Brain pericyte (primary cell): ENCODE data around the gene POLR1G.
A peak's percentile ranks its signal among the peaks of the same experiment; 100 is the strongest.

Experiments used
- DNase-seq: peaks from one replicate; pipeline ENCODE4 v3.0.0-alpha.2; 2012; ENCODE audit warnings: low read depth, low spot score

Gene POLR1G, protein sequence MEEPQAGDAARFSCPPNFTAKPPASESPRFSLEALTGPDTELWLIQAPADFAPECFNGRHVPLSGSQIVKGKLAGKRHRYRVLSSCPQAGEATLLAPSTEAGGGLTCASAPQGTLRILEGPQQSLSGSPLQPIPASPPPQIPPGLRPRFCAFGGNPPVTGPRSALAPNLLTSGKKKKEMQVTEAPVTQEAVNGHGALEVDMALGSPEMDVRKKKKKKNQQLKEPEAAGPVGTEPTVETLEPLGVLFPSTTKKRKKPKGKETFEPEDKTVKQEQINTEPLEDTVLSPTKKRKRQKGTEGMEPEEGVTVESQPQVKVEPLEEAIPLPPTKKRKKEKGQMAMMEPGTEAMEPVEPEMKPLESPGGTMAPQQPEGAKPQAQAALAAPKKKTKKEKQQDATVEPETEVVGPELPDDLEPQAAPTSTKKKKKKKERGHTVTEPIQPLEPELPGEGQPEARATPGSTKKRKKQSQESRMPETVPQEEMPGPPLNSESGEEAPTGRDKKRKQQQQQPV

DNA sequence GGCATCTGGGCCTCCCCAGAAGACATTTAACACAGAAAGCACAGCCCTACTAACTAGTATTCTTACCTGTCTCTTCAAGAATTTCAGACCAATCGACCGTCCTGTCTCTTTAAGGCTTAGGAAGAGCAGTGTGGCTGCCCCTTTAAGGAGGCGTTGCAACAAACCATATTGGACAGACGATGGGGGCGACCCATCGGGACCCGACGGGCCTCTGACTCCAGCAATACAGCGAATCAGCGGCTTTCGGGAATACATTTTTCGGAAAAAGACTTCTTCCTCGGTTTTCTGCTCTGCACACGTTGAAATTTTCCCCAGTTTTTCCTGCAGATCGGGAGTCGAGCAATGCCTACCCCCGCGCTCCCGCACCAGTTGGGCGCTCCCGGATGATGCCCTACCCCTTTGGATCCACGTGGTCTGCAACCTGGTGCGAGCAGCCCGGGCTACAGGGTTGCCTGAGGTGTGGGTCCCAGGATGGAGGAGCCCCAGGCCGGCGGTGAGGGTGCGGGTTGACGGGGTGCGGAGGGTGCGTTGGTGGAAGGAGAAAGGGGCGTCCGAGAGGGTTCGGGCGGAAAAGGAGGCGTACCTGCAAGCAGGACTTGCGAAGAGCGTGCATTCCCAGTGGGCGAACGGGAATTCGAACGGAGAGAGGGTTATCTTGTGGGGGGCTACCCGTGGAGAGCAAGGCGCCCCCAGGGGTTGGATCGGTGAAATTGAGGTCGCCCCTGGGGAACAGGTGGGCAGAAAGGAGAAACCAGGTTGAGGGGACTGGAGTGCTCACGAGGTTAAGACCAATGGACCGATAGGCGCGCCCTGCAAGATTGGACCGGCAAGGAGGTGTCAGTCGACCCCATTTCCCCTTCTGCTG is at the start of gene POLR1G:
Gene POLR1G (plus strand): TSS at position 419 of the 865 bp plus-strand sequence. CDS start 53 bp downstream, at position 472.
- no peak for DNase-seq

DNA sequence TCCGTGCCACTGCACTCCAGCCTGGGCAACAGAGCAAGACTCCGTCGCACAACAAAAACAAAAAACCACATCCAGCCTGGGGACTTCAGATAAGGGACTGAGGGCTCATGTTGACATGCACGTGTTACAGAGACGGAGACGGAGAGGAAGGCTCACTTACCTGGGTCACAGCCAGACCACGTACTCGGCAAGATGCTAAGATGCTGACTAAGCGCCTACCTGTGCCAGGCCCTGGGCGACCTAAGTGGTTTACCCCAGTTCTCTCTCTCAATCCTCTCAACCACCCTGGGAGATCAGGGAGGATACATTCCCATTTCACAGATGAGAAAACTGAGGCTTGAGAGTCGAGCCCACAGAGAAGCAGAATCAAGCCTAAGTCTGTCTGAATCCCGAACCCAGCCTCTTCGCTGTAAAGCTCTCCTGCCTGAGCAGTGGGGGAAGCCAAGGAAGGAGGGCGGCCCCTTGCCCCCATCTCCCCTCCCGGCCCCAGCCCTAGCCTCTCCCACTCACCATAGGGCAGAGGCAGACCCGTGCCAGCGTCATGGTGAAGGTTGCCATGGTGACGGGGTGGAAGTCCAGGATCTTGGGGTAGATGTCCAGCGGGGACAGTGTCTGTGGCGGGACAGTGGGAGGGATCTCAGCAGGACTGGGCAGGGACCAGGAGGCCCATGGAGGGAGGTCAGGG is 49.5 kb upstream of the POLR1G start:
- no peak for DNase-seq

DNA sequence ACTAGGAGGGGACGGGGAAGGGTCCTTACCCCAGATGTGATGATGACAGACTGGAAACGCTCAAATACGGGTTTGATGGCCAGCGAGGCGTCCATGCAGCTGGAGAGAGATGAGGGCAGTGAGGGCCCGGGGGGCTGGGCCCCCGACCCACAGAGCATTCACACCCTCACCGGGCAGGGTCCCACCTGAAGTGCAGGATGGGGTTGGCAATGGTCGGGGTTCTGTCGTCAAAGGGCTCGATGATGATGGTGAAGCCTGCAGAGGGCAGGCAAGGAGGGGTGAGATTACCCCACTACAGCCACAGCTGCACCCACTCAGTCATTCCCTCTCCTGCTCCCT is 49.0 kb upstream of the POLR1G start:
- DNase-seq: no peak

DNA sequence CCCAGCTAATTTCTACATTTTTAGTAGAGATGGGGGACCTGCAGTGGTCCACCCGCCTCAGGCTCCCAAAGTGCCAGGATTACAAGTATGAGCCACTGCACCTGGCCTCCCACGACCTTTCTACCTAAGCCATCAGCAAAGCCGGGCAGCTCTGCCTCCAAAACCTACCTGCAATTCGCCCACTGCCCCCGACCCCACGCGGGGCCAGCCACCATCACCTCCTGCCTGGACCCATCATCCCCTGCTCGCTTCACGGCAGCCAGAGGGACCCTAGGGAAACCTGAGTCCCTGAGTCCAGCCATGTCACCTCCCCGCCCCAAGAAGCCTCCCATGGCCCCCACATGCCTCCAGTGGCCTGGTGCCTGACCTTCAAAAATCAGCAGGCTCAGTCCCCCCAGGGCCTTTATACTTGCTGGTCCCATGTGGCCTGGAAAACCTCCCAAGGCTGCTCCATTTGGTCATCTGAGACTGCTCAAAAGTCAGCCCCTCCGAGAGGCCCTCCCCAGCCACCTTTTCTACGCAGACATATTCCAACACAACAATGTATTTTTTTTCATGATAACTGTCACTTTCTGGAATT is 48.1 kb upstream of the POLR1G start:
- DNase-seq: no peak

DNA sequence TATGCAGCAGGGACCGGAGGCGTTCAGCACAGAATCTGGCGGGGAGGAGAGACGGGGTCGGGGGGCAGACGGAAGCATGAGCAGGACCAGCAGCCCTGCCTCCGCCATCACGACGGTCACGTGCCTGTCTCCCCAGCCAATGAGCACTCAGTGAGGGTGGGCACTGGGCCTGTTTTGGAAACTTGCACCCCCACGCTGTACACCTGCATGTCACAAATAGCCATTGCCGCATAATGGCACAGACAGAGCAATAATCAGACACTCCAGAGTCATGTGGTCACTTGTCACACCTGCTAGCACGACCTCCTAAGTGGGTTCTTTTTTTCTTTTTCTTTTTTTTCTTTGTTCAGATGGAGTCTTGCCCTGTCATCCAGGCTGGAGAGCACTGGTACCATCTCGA is 44.8 kb upstream of the POLR1G start:
- no peak for DNase-seq

DNA sequence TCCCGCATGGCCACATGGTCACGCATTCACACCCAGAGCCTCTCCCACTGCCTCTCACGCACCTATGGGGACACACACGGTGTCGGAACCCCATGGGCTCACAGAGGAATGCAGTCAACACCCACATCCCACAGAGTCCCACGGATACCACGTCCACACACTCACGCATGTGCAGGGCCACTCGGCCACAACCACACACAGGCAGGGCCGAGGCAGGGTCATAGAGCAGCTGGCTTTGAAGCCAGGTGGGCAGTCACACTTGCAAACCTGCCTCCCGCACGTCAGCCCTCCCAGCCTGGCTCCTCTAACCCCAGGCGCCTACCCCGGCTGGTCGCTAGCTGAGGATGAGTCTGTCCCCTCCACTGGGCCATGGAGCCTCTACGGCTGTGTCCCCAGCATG is 44.2 kb upstream of the POLR1G start:
- no peak for DNase-seq

DNA sequence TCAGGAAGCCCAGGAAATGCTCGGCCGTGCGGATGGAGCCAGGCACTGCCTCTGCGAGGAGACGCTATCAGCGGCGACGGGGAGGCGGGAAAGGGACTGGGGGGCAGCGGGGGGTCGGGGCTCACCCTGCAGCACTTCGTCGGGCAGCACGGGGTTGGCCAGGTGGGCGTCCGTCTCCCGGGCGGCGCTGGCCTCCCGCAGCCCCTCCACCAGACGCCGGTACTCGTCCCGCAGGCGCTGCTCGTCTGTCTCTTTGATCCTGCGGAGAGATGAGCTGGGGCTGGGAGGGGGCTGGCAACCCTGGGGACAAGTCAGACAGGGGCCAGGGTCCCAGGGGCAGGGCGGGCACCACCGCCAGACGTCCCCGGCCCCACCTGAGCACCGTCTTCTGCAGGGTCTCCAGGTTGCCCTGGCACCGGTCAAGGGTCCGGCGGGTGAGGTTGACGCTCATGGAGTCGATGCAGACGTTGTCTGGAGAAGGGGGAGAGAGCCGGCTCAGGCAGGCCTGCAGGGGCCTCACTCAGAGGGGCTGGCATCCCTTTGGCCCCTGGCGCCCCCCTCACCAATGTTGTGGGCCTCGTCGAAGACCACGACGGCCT is 42.5 kb upstream of the POLR1G start:
- DNase-seq: no peak

DNA sequence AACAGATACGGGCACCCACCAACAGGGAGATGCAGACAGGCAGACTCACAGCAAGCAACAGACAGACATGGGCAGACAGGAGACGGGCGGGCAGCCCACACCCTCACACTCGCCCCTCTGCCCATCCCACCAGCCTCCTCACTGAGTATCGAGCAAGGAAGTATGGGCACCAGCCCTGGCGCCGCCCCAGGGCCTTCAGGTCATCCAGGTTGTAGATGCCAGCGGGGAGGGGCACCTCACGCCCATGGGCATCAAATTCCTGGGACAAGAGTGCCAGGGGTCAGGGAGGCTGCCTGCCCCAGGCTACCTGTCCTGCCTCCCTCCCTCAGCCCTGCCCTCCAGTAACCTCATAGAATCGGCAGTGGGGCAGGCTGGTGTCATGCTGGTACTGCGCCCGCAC is 41.7 kb upstream of the POLR1G start:
- DNase-seq: no peak

DNA sequence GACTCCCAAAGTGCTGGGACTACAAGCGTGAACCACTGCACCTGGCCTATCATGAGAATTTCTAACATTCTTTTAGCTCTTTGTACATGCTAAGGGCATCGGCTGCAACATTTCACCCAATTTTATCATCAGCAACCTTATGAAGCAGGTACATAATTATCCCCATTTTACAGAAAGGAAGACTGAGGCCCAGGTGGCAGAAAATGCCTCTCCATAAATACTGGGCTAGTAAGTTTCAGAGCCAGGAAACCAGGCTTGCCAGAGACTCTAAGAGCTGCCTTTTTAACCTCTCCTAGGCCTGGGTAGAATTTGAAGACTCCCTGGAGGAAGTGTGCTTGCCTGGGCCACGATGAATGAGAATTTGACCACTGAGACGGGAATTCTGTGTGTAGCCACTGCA is 38.3 kb upstream of the POLR1G start:
- no peak for DNase-seq

DNA sequence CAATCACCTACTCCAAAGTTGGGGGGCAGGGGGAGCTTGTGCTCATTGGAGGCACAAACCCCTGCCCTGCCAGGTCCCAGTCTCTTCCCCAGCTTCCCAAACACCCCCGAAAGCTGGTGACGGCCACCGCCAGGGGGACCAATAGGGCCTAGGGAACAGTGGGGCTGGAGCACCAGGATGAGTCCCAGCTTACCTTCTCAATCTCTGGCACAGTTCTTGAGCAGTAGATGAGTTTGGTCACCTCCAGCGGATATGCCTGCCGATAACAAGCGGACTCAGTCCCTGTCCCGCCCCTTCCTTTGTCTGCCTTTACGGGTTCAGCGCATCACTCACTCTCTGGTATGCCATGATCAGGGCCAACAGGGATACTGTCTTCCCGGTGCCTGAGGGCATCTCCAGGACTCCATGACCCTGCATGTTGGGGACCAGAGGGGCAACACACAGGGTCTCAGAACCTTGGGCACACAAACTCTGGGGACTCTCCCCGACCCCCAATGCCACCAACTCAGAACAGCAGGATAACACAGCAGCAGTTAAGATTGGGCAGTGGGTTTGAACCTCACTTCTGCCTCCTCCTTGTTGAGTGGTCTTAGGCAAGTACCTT is 37.6 kb upstream of the POLR1G start:
- DNase-seq: no peak

DNA sequence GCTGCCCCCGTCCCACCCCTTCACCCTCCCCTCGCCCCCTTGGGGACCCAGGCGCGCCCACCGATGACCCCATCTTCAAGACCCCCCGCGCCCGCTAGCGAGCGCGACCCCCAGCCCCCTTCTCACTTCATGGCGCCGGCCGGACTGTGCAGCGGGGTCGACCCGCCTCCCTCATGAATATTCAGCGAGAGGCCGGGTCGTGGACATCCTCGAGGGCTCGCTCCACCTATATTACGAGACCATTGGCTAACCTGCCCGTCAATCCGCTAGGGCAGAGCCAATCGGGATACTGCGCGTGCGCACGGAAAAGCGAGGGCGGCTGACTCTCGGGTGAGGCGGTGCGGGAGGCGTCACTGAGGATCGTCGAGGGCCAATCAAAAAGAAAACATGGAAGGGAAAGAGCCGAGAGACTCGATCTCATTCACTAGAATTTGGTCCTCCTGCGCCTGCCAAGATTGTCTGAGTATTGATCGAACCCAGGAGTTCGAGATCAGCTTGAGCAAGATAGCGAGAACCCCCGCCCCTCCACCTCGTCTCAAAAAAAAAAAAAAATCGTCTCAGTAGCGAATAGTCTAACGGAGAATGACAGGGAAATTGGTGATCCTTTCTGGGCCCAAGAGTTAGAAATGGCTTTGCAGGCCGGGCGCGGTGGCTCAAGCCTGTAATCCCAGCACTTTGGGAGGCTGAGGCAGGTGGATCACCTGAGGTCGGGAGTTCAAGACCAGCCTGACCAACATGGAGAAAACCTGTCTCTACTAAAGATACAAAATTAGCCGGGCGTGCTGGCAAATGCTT is 35.8 kb upstream of the POLR1G start, which contains the start of gene ERCC2:
Gene ERCC2 (minus strand): TSS at position 164 of the 795 bp plus-strand sequence. CDS start 33 bp downstream, at position 131.
- DNase-seq: peak; percentile 97

DNA sequence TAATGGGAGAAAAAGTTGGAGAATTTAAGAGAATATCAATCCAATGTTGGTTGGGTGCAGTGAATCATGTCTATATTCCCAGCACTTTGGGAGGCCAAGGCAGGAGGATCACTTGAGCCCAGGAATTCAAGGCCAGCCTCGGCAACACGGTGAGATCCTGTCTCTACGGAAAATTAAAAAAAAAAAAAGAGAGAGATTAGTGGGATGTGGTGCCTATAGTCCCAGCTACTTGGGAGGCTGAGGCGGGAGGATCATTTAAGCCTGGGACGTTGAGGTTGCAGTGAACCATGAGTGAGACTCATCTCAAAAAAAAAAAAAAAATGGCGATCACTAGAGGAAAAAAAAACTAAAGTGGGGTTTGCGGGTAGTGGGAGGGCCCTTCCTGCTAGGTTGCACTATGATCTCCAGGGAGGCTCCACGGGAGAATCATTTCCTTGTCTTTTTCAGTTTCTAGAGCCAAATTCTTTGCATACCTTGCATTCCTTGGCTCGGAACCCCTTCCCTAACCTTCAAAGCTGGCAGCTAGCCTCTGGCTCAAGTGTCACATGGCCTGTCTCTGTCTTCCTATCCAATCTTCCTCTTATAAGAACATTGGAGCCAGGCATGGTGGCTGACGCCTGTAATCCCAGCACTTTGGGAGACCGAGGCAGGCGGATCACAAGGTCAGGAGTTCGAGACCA is 30.3 kb upstream of the POLR1G start:
- DNase-seq: no peak

DNA sequence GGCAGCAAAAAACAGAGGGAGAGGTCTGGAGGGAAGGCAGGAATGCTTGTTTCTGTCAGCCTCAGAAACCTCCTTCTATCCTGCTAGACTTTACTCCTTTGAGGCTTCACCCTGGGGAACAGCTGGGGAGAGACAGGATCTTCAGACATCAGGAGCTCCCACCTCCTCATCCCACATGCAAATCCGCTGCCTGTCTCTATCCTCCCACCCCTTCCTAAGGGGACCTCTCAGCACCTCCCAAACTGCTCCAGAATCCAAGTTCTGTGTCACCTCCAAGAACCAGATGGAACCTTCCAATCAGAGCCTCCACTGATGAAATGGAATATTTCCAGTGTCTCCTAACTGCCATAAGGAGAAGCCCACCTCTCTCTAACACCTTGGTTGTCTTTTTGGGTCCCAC is 26.3 kb upstream of the POLR1G start:
- no peak for DNase-seq

DNA sequence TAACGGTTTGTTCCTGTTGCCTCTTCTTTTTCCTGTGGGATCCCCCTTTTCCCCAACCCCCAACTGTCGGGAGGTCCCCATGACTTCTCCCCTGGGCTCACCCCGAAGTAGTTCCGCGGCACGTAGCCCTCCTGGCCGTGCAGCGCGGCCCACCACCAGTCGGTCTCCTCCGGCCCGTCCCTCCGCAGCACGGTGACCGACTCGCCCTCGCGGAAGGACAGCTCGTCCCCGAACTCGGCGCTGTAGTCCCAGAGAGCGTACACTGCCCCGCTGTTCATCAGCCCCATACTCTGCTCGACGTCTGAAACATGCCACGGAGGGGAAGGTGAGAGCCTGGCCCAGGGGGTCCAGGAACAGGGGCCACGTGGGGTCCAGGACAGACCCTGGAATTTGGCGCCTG is 24.0 kb upstream of the POLR1G start:
- no peak for DNase-seq

DNA sequence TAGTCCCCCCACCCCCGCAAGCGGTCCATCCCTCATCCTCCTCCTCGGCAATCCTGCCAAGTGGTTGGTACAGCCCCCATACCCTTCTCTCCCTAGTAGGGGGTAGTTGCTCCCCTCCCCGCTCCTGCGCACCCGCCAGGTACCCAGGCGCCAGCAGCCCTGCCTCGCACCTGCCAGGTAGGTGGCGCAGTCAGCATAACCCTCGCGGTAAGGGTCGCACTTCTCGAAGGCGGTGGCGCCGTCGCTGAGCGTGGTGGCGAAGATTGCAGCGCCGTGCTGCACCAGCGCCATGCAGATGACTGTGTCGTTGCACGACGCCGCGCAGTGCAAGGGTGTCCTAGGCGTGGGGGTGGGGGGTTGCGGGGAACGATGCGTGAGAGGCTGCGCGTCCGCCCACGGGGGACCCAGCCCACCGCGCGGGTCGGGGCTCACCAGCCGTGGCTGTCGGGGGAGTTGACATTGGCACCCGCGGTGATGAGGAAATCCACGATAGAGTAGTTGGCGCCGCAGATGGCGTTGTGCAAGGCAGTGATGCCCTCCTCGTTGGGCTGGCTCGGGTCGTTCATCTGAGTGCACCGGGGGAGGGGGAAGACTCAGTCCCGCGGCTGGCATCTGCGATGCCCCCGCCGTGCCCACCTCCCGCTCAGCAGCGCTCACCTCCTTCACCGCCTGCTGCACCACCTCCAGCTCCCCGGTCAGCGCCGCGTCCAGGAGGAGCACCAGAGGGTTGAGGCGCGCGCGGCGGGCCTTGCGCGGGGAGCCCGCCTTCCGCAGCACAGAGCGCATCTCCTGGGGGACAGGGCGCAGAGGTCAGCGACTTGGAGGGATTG is 20.8 kb upstream of the POLR1G start:
- no peak for DNase-seq

DNA sequence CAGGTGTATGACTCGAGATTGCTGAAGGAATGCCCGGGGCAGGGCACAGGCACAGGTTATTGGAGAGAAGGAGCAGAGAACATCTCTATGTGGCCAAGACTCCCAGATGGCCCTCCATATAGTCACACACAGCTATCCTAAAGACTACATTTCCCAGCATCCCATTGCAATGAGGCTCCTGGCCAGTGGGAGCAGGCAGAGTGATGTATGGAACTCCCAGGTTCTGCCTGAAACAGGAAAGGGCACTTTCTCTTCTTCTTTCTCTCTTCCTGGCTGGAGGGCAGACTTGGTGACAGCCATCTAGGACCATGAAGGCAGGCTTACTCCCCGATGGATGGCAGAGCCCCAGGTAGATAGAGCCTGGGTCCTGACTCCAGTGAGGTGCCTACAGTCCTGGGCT is 15.1 kb upstream of the POLR1G start:
- DNase-seq: no peak

DNA sequence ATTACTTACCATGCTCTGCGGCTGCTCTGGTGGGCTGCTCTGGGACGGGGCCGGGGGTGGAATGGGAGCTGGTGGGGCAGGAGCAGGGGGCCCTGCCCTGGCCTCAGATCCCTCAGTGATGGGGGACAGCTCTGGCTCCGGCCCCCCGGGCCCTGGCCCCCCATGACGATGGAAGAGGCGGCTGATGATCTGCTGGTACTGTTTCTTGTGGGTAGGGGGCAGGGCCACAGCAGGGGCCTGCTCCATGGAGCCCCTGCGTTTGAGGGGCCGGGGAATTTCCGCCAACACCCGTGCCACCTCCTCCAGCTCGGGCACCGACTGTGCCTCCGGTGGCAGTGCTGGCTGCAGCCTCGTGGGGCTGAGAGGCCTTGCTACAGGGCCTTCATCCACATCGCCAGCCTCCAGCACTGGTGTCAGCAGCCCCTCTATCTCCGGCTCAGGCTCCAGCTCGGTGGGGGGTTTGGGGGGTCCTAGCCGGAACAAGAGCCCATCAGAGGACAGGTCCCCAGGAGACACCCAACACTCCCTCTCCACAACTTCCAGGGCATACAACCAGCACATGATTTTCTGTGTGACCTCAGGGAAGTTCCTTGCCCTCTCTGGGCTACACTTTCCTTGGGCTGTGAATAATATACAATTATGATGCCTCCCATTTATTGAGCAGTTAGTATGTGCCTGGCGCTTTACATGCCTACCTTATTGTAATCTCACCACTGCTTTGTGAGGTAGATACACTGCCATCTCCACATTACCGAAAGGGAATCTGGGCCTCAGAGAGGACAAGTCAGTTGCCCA is 14.4 kb upstream of the POLR1G start:
- no peak for DNase-seq
